AG04449 (cell line): ENCODE data around the gene DTWD2.
A peak's percentile ranks its signal among the peaks of the same experiment; 100 is the strongest.

Experiments used
- CTCF ChIA-PET: fragments of 350-600 bp; formaldehyde crosslinking; extraction: SDS; loops from one replicate; lab custom pipeline; 2021; ENCODE audit warnings: antibody characterized with exemption; lab: Yijun Ruan, JAX
- POLR2A ChIA-PET: fragments of 400-600, 350-600 bp; formaldehyde crosslinking; extraction: SDS; loops from one replicate; lab custom pipeline; 2020; ENCODE audit warnings: antibody characterized with exemption, inconsistent platforms; lab: Yijun Ruan, JAX
- DNase-seq: peaks from one replicate; pipeline ENCODE4 v3.0.0-alpha.2; 2010; ENCODE audit warnings: low read depth, low spot score
- H3K4me3 ChIP-seq: 2 replicates; pipeline ENCODE4 v1.5.1; 2011; ENCODE audit warnings: low read depth, mild to moderate bottlenecking, control low read depth, low read length
- TF ChIP-seq, protein P1 (sequence below): IDR thresholded peaks from one replicate; pipeline ENCODE4 v1.5.1; 2011; ENCODE audit warnings: mild to moderate bottlenecking, moderate library complexity, low read length, control low read depth, inconsistent platforms; ENCODE audit not compliant: insufficient read depth; ENCODE audit errors: missing control alignments

The DTWD2 gene, protein sequence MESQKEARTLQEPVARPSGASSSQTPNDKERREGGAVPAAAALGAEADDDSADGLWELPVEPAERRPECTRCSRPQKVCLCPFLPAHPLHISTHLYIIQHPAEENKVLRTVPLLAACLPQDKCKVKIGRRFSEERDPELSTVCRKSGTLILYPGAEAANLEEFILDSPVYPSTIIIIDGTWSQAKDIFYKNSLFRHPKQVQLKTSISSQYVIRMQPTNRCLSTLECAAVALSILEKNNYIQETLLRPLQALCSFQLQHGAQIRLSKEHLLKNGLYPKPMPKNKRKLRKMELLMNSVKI

DNA sequence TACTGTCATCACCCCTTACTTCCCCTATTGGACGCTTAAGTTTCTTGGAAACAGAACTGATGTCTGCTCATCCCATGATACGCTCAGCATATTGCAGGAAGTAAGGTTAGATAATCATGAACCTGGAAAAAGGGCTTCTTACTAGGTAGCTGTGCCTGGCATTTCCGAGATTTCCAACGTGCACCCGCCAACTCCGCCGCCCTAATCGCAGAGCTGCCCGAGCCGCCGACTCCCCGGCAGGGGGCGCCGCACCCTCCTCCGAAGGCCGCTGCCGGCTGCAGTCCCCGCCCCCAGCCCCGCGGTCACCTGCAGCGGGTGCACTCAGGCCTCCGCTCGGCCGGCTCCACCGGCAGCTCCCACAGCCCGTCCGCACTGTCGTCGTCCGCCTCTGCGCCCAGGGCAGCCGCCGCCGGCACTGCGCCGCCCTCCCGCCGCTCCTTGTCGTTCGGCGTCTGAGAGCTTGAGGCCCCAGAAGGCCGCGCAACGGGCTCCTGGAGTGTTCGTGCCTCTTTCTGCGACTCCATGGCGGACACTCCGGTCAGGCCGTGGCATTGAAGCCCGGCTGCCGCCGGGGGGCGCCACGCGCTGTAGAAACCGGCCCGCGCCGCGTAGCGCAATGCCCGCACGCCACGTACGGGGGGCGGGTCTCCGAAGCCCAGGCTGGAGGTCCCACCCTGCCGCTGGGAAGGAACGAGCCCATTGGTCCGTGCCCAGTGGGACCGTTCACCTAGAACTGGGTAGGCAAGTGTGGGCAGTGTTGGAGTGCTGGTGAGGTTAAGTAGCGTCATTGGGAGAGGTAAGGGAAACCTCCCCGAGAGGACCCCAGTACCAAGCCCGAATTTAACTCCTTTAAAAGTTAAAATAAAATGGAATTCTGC lies at the start of gene DTWD2:
DTWD2 (minus strand) TSS at position 560 of the 878 bp plus-strand sequence; CDS start at position 524, 36 bp downstream.
- DNase-seq, result peak; percentile 24
- TF ChIP-seq, protein P1, sequence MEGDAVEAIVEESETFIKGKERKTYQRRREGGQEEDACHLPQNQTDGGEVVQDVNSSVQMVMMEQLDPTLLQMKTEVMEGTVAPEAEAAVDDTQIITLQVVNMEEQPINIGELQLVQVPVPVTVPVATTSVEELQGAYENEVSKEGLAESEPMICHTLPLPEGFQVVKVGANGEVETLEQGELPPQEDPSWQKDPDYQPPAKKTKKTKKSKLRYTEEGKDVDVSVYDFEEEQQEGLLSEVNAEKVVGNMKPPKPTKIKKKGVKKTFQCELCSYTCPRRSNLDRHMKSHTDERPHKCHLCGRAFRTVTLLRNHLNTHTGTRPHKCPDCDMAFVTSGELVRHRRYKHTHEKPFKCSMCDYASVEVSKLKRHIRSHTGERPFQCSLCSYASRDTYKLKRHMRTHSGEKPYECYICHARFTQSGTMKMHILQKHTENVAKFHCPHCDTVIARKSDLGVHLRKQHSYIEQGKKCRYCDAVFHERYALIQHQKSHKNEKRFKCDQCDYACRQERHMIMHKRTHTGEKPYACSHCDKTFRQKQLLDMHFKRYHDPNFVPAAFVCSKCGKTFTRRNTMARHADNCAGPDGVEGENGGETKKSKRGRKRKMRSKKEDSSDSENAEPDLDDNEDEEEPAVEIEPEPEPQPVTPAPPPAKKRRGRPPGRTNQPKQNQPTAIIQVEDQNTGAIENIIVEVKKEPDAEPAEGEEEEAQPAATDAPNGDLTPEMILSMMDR, result peak; percentile 95
- peak within 1 kb of the TSS; percentile 74 for H3K4me3 ChIP-seq
- ChIA-PET POLR2A (interaction anchor here (0.6 to 1.0 kb wide), 3 partner anchors 83 to 424 kb away, joined by 3 to 5 read pairs (median 4); partner anchors contain the start of gene DMXL1), CTCF (interaction anchor here (0.6 to 10.6 kb wide), 84 partner anchors 9 to 547 kb away, joined by 3 to 233 read pairs (median 4); partner anchors contain the start of genes DMXL1 and HSD17B4)

DNA sequence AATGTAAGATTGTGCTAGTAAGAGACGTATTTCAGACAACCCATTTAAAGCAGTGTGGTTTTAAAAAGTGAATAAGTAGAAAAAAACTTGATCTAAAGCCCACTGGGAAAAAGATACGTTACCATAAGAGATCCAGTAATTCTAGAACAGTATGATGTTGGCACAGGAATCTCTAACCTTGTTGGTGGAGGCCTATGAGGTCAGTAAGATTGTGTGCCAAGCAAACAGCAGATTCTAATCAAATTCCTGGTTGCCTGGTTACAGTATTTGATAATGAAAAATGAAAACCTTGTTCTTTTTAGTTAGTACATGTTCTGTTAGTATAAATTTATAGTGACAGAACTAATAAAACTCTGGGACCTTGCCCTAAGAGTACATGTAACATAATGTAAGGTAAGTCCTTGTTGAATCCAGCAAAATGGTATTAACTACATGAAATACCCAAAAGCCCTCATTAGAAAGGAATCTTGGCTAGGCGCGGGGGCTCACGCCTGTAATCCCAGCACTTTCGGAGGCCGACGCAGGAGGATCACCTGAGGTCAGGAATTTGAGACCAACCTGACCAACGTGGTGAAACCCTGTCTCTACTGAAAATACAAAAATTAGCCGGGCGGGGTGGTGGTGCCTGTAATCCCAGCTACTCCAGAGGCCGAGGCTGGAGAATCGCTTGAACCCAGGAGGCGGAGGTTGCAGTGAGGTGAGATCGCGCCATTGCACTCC lies 49.3 kb upstream of the DTWD2 start:
- POLR2A ChIA-PET, result no interaction called here

DNA sequence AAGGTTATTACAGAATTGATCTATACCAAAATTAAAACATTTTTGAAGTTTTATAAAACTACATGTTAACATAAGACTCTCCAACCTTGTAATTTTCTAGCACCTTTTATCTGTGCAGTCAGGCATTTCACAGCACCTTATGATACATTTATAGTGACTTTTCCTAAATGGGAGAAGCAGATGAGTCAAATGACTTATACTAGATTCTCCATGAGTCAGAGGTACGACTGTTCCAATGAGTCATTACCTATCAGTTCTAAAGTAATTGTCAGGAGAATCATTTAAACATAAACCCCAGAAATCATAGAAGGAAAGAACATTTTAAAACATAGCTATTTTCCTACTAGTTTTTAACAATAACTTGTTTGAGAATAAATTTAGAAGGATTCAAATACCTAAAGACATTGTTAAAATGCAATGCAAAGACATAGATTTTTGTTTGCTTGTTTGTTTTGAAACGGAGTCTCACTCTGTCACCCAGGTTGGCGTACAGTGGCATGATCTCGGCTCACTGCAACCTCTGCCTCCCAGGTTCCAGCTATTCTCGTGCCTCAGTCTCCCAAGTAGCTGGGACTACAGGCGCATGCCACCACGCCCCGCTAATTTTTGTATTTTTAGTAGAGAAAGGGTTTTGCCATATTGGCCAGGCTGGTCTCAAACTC lies 47.9 kb upstream of the DTWD2 start:
- CTCF ChIA-PET, result no interaction called here
- TF ChIP-seq, protein P1, result no peak
- POLR2A ChIA-PET, result no interaction called here
- DNase-seq, result peak; percentile 31
- no peak overlapping the region for H3K4me3 ChIP-seq

More for the DNA sequence above, 49.3 kb upstream of the DTWD2 start:
- DNase-seq, result no peak
- CTCF ChIA-PET, result no interaction called here
- TF ChIP-seq, protein P1, result no peak
- no peak overlapping the region for H3K4me3 ChIP-seq

DNA sequence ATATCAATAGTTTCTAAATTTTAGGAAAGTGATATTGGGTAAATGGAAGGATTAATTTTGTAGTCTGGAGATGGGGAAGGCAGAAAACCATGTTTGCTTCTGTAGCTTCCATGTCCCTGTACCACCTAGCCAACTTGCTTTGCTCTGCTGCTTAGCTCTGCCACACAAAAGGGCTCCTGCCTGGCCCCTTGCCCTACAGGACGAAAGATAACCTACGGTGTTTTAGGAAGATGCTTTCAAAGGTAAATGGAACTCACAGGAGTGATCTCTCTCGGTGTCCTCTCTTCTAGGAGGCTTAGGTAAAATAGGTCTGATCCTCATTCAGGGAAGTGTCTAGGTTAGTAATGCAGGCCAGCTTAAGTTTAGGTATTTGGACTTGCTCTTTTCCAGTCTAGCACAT lies 44.8 kb upstream of the DTWD2 start:
- POLR2A ChIA-PET, result no interaction called here
- no peak for DNase-seq
- CTCF ChIA-PET, result interaction anchor here (1.0 to 1.9 kb wide), 2 partner anchors 378 to 380 kb away, joined by 4 to 6 read pairs; no protein-coding TSS in a partner anchor
- no peak overlapping the region for H3K4me3 ChIP-seq
- TF ChIP-seq, protein P1, result no peak

DNA sequence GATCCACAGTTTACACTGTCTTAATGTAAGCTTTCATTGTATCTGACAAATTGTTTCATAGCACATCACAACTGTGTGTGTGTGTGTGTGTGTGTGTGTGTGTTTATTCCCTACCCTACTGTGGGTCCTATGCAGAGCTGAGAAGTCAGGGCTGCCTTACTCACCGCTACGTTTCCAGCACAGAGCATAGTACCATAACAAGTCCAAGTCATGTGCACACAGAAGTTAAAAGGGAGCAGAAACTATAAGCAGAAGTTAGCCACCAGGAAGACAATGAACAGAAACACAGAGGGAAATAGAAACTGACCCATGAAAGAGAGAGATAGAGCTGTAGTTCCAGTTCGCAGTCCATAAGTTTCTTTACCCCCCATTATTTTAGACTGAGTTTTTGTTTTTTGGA lies 44.3 kb upstream of the DTWD2 start:
- no peak overlapping the region for H3K4me3 ChIP-seq
- TF ChIP-seq, protein P1, result no peak
- CTCF ChIA-PET, result interaction anchor here (1.0 to 1.9 kb wide), 2 partner anchors 379 to 380 kb away, joined by 4 to 6 read pairs; no protein-coding TSS in a partner anchor
- POLR2A ChIA-PET, result no interaction called here
- DNase-seq, result no peak
